HCT116 (cell line): Measurements from ENCODE around the gene FCER1G.

Experiments
- CBX3 ChIP-seq: IDR thresholded peaks from 2 replicates; pipeline ENCODE4 v1.6.1; 2012; ENCODE audit warnings: low read depth
- CTCF ChIP-seq, 3 experiments: fragments of 200-600 bp in 1 of 3; sonication (generic) in 1 of 3; IDR thresholded peaks in 2 of 3; conservative IDR thresholded peaks in 1 of 3; 2 replicates each; pipeline ENCODE4 v1.5.1; 2012 to 2017; ENCODE audit warnings: low read depth in 2 of 3, low read length in 2 of 3, antibody characterized with exemption in 1 of 3, borderline replicate concordance in 1 of 3, control low read depth in 1 of 3, mild to moderate bottlenecking in 1 of 3, mixed read lengths in 1 of 3, mixed run types in 1 of 3, moderate library complexity in 1 of 3; ENCODE audit not compliant: insufficient read depth in 1 of 3
- EGR1 ChIP-seq: IDR thresholded peaks from 2 replicates; pipeline ENCODE4 v1.6.1; 2012; ENCODE audit warnings: low read depth
- EZH2 ChIP-seq: fragments of 200-600 bp; sonication (generic); IDR thresholded peaks from 2 replicates; pipeline ENCODE4 v1.6.1; 2017; ENCODE audit warnings: antibody characterized with exemption, mixed run types
- POLR2A ChIP-seq: IDR thresholded peaks from 2 replicates; pipeline ENCODE4 v1.7.0; 2011; ENCODE audit warnings: borderline replicate concordance; ENCODE audit not compliant: insufficient read depth, insufficient read length; ENCODE audit errors: extremely low read depth
- POLR2AphosphoS5 ChIP-seq: IDR thresholded peaks from 2 replicates; pipeline ENCODE4 v1.6.1; 2011; ENCODE audit warnings: mild to moderate bottlenecking, low read depth, low read length, moderate library complexity
- SIN3A ChIP-seq: IDR thresholded peaks from 2 replicates; pipeline ENCODE4 v1.6.1; 2012; ENCODE audit warnings: low read depth
- TCF7L2 ChIP-seq: IDR thresholded peaks from 2 replicates; pipeline ENCODE4 v1.7.0; 2011; ENCODE audit warnings: borderline replicate concordance, inconsistent platforms; ENCODE audit not compliant: insufficient read depth, insufficient read length; ENCODE audit errors: extremely low read depth
- ZNF274 ChIP-seq: fragments of 200-500 bp; sonication (Bioruptor generic); IDR thresholded peaks from 2 replicates; pipeline ENCODE4 v1.6.1; 2014; ENCODE audit warnings: mild to moderate bottlenecking, low read depth, low read length, inconsistent platforms
- TF ChIP-seq, protein P1 (sequence below): IDR thresholded peaks from 2 replicates; pipeline ENCODE4 v1.6.1; 2012
- TF ChIP-seq, protein P2 (sequence below): IDR thresholded peaks from 2 replicates; pipeline ENCODE4 v1.6.1; 2012

- TF ChIP-seq TCF7L2 (no peak), CTCF (IDR thresholded peaks at IDR 0.05 in 2 of 3, conservative IDR thresholded peaks at IDR 0.05 in 1 of 3; ENCODE audit: borderline replicate concordance in 1 of 3, insufficient read depth in 1 of 3, low read depth in 2 of 3, low read length in 2 of 3) (no peak), EGR1 (no peak), POLR2AphosphoS5 (no peak), CBX3 (no peak), EZH2 (no peak), SIN3A (no peak), ZNF274 (no peak), POLR2A (no peak)
- TF ChIP-seq, protein P1, sequence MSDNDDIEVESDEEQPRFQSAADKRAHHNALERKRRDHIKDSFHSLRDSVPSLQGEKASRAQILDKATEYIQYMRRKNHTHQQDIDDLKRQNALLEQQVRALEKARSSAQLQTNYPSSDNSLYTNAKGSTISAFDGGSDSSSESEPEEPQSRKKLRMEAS, result no peak
- TF ChIP-seq, protein P2, sequence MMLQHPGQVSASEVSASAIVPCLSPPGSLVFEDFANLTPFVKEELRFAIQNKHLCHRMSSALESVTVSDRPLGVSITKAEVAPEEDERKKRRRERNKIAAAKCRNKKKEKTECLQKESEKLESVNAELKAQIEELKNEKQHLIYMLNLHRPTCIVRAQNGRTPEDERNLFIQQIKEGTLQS, result no peak
These were observed 16.8 kb upstream of the FCER1G start for GRCh38 chr1:161198194-161198896.
